ENCODE results near the gene BCAS3.

BCAS3 gene

GRCh38 chr17:60952747-60953146 is 275.1 kb downstream of the BCAS3 start:
- no peak for TF ChIP-seq CTCF (IDR thresholded peaks at IDR 0.05; ENCODE audit: insufficient read depth, low read depth, low read length, missing control alignments)
- no peak for DNase-seq (ENCODE audit: low read depth)
- no peak overlapping the region for H3K4me3 ChIP-seq (ENCODE audit: low read length)

- H3K4me3 ChIP-seq (ENCODE audit: low read length) = no peak overlapping the region
- TF ChIP-seq CTCF (IDR thresholded peaks at IDR 0.05; ENCODE audit: insufficient read depth, low read depth, low read length, missing control alignments) = no peak
- DNase-seq (ENCODE audit: low read depth) = no peak
Observed at GRCh38 chr17:60959011-60959410, 281.4 kb downstream of the BCAS3 start.

GRCh38 chr17:60959696-60960095 is 282.0 kb downstream of the BCAS3 start:
- no peak for DNase-seq (ENCODE audit: low read depth)
- no peak overlapping the region for H3K4me3 ChIP-seq (ENCODE audit: low read length)
- no peak for TF ChIP-seq CTCF (IDR thresholded peaks at IDR 0.05; ENCODE audit: insufficient read depth, low read depth, low read length, missing control alignments)

- no peak for TF ChIP-seq CTCF (IDR thresholded peaks at IDR 0.05; ENCODE audit: insufficient read depth, low read depth, low read length, missing control alignments)
- H3K4me3 ChIP-seq (ENCODE audit: low read length) = no peak overlapping the region
- DNase-seq (ENCODE audit: low read depth) = no peak
Observed at GRCh38 chr17:60960398-60961065, 282.9 kb downstream of the BCAS3 start.

- DNase-seq (ENCODE audit: low read depth) = no peak
- no peak for TF ChIP-seq CTCF (IDR thresholded peaks at IDR 0.05; ENCODE audit: insufficient read depth, low read depth, low read length, missing control alignments)
- no peak overlapping the region for H3K4me3 ChIP-seq (ENCODE audit: low read length)
Observed at GRCh38 chr17:60964160-60964559, 286.5 kb downstream of the BCAS3 start.

- DNase-seq (ENCODE audit: low read depth) = no peak
- no peak overlapping the region for H3K4me3 ChIP-seq (ENCODE audit: low read length)
- no peak for TF ChIP-seq CTCF (IDR thresholded peaks at IDR 0.05; ENCODE audit: insufficient read depth, low read depth, low read length, missing control alignments)
Observed at GRCh38 chr17:60968266-60968665, 290.6 kb downstream of the BCAS3 start.

- no peak for DNase-seq (ENCODE audit: low read depth)
- no peak overlapping the region for H3K4me3 ChIP-seq (ENCODE audit: low read length)
- no peak for TF ChIP-seq CTCF (IDR thresholded peaks at IDR 0.05; ENCODE audit: insufficient read depth, low read depth, low read length, missing control alignments)
Observed at GRCh38 chr17:60969500-60970037, 291.9 kb downstream of the BCAS3 start.
